Measurements from ENCODE around the gene ARRB1.

GRCh38 chr11:75272391-75272790 lies 79.1 kb downstream of the ARRB1 start:
- TF ChIP-seq POLR2A (IDR thresholded peaks at IDR 0.05; ENCODE audit: extremely low read depth, insufficient read length): no peak
- TF ChIP-seq CTCF (IDR thresholded peaks at IDR 0.05; ENCODE audit: low read depth, low read length): no peak
- no peak for TF ChIP-seq MAX (IDR thresholded peaks at IDR 0.05; ENCODE audit: low read depth, low read length)
